AG10803 (cell line): ENCODE measurements around the gene IFNGR2.
"Not testable (repeated sequence)": the region's sequence is repeated elsewhere in the genome, so short reads cannot be mapped to it uniquely, and the experiment has no call there.

Source experiments
- DNase-seq: peaks from one replicate; pipeline ENCODE4 v3.0.0; 2010; ENCODE audit warnings: low read depth
- H3K4me3 ChIP-seq: 2 replicates; pipeline ENCODE4 v1.5.1; 2011; ENCODE audit warnings: mild to moderate bottlenecking, low read length, control low read depth
- CTCF ChIP-seq: conservative IDR thresholded peaks from 2 replicates; pipeline ENCODE4 v1.5.1; 2011; ENCODE audit warnings: mild to moderate bottlenecking, low read length, control low read depth, inconsistent platforms

IFNGR2 gene

DNA sequence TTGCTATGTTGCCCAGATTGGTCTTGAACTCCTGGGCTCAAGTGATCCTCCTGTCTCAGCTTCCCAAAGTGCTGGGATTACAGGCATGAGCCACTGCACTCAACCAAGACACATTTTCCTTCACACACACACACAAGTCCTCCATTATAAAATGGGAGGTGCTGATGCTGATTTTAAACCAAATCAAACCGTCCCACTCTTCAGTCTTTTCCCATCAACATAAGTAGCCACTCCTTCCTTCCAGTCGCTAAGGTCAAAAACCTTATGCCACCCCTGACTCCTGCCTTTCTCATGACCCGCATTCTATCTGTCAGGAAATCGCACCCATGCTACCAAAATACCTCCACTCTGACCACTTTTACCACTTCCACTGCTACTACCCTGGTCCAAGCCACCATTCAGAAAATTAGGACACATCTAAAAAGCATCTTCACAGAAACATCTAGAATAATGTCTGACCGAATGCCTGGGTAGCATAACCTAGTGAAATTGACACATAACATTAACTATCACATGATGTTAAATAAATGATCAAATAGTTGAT is 28.0 kb upstream of the IFNGR2 start:
- no peak overlapping the region for H3K4me3 ChIP-seq
- TF ChIP-seq CTCF = no peak
- no peak for DNase-seq

GRCh38 chr21:33377221-33377920 is 25.8 kb upstream of the IFNGR2 start:
- no peak for DNase-seq
- no peak overlapping the region for H3K4me3 ChIP-seq
- no peak for TF ChIP-seq CTCF

GRCh38 chr21:33378081-33378480 is 25.1 kb upstream of the IFNGR2 start:
- no peak overlapping the region for H3K4me3 ChIP-seq
- no peak for DNase-seq
- TF ChIP-seq CTCF = no peak

GRCh38 chr21:33379934-33380333 is 23.3 kb upstream of the IFNGR2 start:
- not testable (repeated sequence) for H3K4me3 ChIP-seq
- peak; percentile 82 for DNase-seq

GRCh38 chr21:33380483-33380998 is 22.7 kb upstream of the IFNGR2 start:
- H3K4me3 ChIP-seq = no peak overlapping the region
- TF ChIP-seq CTCF = no peak
- DNase-seq = peak; percentile 95

DNA sequence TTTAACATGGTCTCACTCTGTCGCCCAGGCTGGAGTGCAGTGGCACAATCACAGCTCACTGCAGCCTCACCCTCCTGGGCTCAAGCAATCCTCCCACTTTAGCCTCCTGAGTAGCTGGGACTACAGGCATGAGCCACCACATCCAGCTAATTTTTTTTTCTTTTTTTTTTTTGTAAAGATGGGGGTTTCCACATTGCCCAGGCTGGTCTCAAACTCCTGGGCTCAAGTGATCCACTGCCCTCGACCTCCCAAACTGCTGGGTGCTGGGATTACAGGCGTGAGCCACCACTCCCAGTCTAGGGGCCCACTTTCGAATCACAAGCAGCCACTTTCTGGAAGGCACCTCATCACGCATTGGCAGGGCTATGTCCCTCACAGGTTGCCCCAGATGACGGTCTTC is 21.8 kb upstream of the IFNGR2 start:
- DNase-seq, H3K4me3 ChIP-seq: not testable (repeated sequence)

DNA sequence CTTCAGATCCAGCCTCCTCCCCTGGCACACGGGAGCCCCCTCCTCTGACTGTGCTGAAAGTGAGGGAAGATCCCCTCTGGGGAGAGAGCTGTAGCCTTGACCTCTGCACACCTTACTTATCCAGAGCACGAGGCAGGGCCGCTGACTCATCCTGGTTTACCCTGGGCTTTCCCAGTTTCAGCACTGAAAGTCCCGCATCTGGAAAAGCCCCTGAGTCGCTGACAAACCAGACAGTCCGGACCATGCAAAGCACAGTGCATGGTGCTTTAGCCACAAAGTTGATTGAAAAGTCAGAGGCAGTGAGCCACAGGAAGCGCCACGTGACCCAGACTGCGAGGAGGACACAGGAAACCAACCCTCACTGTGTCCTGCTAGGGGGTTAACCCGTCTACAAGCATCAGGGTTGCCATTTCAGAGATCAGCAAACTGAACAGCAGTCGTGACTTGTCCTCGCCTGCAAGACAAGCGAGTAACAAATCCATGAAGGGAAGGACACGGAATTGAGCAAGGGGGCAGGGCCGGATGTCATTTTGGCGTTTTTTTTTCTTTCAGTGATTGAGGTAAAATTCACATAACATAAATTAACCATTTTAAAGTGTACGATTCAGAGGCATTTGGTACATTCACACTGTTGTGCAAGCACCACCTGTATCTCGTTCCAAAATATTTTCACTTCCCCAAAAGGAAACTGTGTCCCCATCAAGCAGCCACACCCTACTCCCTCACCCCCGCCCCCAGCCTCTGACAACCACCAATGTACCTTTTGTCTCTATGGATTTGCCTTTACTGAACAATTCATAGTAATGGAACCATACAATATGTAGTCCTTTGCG is 19.9 kb upstream of the IFNGR2 start:
- peak; percentile 66 for DNase-seq

More for the DNA sequence above, 19.9 kb upstream of the IFNGR2 start:
- peak overlapping the region; percentile 33 for H3K4me3 ChIP-seq
- TF ChIP-seq CTCF = no peak
